Neuronal stem cell (in vitro differentiated cells): ENCODE data around the gene GMEB1.

Experiments used
- DNase-seq: peaks from one replicate; pipeline ENCODE4 v3.0.0-alpha.2; 2013; ENCODE audit warnings: low spot score
- H2AFZ ChIP-seq: one replicate; pipeline ENCODE4 v1.6.1; 2013; ENCODE audit warnings: mild to moderate bottlenecking, low read length, inconsistent platforms
- H2AK5ac ChIP-seq: 2 replicates; pipeline ENCODE4 v1.6.1; 2013; ENCODE audit warnings: low read depth, mild to moderate bottlenecking, inconsistent platforms, low read length, moderate library complexity, mixed read lengths
- H2BK120ac ChIP-seq: 2 replicates; pipeline ENCODE4 v1.6.1; 2013; ENCODE audit warnings: low read depth, mild to moderate bottlenecking, inconsistent platforms, low read length, moderate library complexity, mixed read lengths
- H2BK12ac ChIP-seq: one replicate; pipeline ENCODE4 v1.6.1; 2013; ENCODE audit warnings: low read length, inconsistent platforms
- H2BK15ac ChIP-seq: 2 replicates; pipeline ENCODE4 v1.6.1; 2013; ENCODE audit warnings: mild to moderate bottlenecking, low read length, inconsistent platforms, mixed read lengths
- H2BK5ac ChIP-seq: one replicate; pipeline ENCODE4 v1.6.1; 2013; ENCODE audit warnings: inconsistent platforms, mild to moderate bottlenecking, low read length, moderate library complexity
- H3K14ac ChIP-seq: one replicate; pipeline ENCODE4 v1.6.1; 2013; ENCODE audit warnings: low read length, inconsistent platforms
- H3K18ac ChIP-seq: 2 replicates; pipeline ENCODE4 v1.6.1; 2013; ENCODE audit warnings: low read length, inconsistent platforms
- H3K23ac ChIP-seq: 2 replicates; pipeline ENCODE4 v1.6.1; 2013; ENCODE audit warnings: low read depth, mild to moderate bottlenecking, mixed read lengths, low read length, inconsistent platforms; ENCODE audit not compliant: poor library complexity
- H3K27ac ChIP-seq: replicated peaks from 3 replicates; pipeline ENCODE4 v1.5.1; 2013; ENCODE audit warnings: low read length, inconsistent platforms
- H3K27me3 ChIP-seq, 3 experiments: 2 replicates each; pipeline ENCODE4 v1.6.1; 2013; ENCODE audit warnings: low read length in 3 of 3, mild to moderate bottlenecking in 2 of 3, inconsistent platforms in 1 of 3, low read depth in 1 of 3, mixed read lengths in 1 of 3, moderate library complexity in 1 of 3; ENCODE audit not compliant: control insufficient read depth in 3 of 3, insufficient read depth in 3 of 3
- H3K36me3 ChIP-seq, 2 donors: replicated peaks in 1 of 2; 2 replicates each; pipeline ENCODE4 v1.6.1; 2013; ENCODE audit warnings: low read length in 2 of 2; ENCODE audit not compliant: control insufficient read depth in 2 of 2, insufficient read depth in 2 of 2
- H3K4ac ChIP-seq: 2 replicates; pipeline ENCODE4 v1.6.1; 2013; ENCODE audit warnings: inconsistent platforms, mild to moderate bottlenecking, low read length, moderate library complexity
- H3K4me1 ChIP-seq, 2 donors: 1 replicate in 1 of 2; 2 replicates in 1 of 2; pipeline ENCODE4 v1.6.1; 2013; ENCODE audit warnings: low read length in 2 of 2, low read depth in 1 of 2; ENCODE audit not compliant: control insufficient read depth in 2 of 2, insufficient read depth in 1 of 2
- H3K4me2 ChIP-seq: one replicate; pipeline ENCODE4 v1.6.1; 2013; ENCODE audit warnings: mild to moderate bottlenecking, low read length, inconsistent platforms; ENCODE audit not compliant: insufficient read depth, poor library complexity, severe bottlenecking
- H3K4me3 ChIP-seq, 2 donors: 2 replicates each; pipeline ENCODE4 v1.5.1; 2013; ENCODE audit warnings: low read length in 2 of 2, mild to moderate bottlenecking in 2 of 2, inconsistent platforms in 1 of 2, moderate library complexity in 1 of 2
- H3K79me1 ChIP-seq: one replicate; pipeline ENCODE4 v1.6.1; 2013; ENCODE audit warnings: low read depth, mild to moderate bottlenecking, inconsistent platforms, low read length, moderate library complexity
- H3K9ac ChIP-seq: one replicate; pipeline ENCODE4 v1.6.1; 2013; ENCODE audit warnings: mild to moderate bottlenecking, low read depth, low read length, inconsistent platforms; ENCODE audit not compliant: poor library complexity
- H3K9me3 ChIP-seq, 2 donors: replicated peaks in 1 of 2; 2 replicates each; pipeline versions ENCODE3 to v1.6.1; 2013; ENCODE audit warnings: low read length in 2 of 2, mild to moderate bottlenecking in 2 of 2, inconsistent platforms in 1 of 2, low read depth in 1 of 2, mixed read lengths in 1 of 2, moderate library complexity in 1 of 2; ENCODE audit not compliant: control insufficient read depth in 2 of 2, insufficient read depth in 1 of 2
- H4K8ac ChIP-seq: one replicate; pipeline ENCODE4 v1.6.1; 2013; ENCODE audit warnings: low read depth, mild to moderate bottlenecking, inconsistent platforms, low read length, moderate library complexity
- H4K91ac ChIP-seq: one replicate; pipeline ENCODE4 v1.6.1; 2013; ENCODE audit warnings: low read length, low read depth, mild to moderate bottlenecking, inconsistent platforms; ENCODE audit not compliant: poor library complexity
- WGBS, 2 donors: extraction: QIAGEN DNeasy Blood & Tissue Kit; methylation state at CpG; one replicate each; pipeline ENCODE4 v1.1.7; 2013; ENCODE audit warnings: missing lambda C conversion rate in 2 of 2, mixed read lengths in 1 of 2; ENCODE audit not compliant: insufficient read length in 2 of 2, insufficient replicate concordance in 1 of 2; ENCODE audit errors: extremely low coverage in 2 of 2; 5-methylcytosine and 5-hydroxymethylcytosine counted together

Gene GMEB1

GRCh38 chr1:28756846-28757245 lies 88.3 kb downstream of the GMEB1 start:
- no peak overlapping the region for H3K4ac ChIP-seq

GRCh38 chr1:28758420-28758819 lies 89.8 kb downstream of the GMEB1 start:
- Histone ChIP-seq H4K8ac (no peak overlapping the region), H2BK120ac (no peak overlapping the region), H3K9me3 (peaks cover 0 to 4% of the 10 kb centered on the region in 2 donors), H3K18ac (no peak overlapping the region), H4K91ac (no peak overlapping the region), H2AFZ (no peak overlapping the region), H3K27ac (no peak overlapping the region), H2BK12ac (no peak overlapping the region), H2BK15ac (no peak overlapping the region), H2BK5ac (no peak overlapping the region), H3K4ac (no peak overlapping the region), H2AK5ac (no peak overlapping the region), H3K79me1 (peaks cover 4% of the 10 kb centered on the region), H3K9ac (no peak overlapping the region), H3K4me1 (peaks cover 0 to 2% of the 10 kb centered on the region in 2 donors), H3K23ac (no peak overlapping the region), H3K4me3 (no peak overlapping the region), H3K14ac (no peak overlapping the region), H3K4me2 (no peak overlapping the region), H3K36me3 (peaks cover 15 to 99% of the 10 kb centered on the region in 2 donors), H3K27me3 (no peaks in the 10 kb centered on the region)
- no CpG with 5 or more reads among the region's 4 CpGs for WGBS, 2 donors
- no peak for DNase-seq

More at GRCh38 chr1:28756846-28757245, 88.3 kb downstream of the GMEB1 start:
- Histone ChIP-seq H3K9ac (no peak overlapping the region), H3K36me3 (peaks cover 17 to 100% of the 10 kb centered on the region in 2 donors), H2BK120ac (no peak overlapping the region), H3K18ac (no peak overlapping the region), H2AK5ac (no peak overlapping the region), H3K4me2 (no peak overlapping the region), H3K23ac (no peak overlapping the region), H2BK15ac (no peak overlapping the region), H3K27me3 (no peaks in the 10 kb centered on the region), H3K79me1 (peaks cover 4% of the 10 kb centered on the region), H3K4me3 (no peak overlapping the region), H3K14ac (no peak overlapping the region), H2BK12ac (no peak overlapping the region), H3K9me3 (peaks cover 0 to 4% of the 10 kb centered on the region in 2 donors), H2AFZ (no peak overlapping the region), H4K91ac (no peak overlapping the region), H3K4me1 (peaks cover 0 to 2% of the 10 kb centered on the region in 2 donors), H2BK5ac (no peak overlapping the region), H3K27ac (no peak overlapping the region), H4K8ac (no peak overlapping the region)
- no CpG with 5 or more reads among the region's 5 CpGs for WGBS, 2 donors
- no peak for DNase-seq

DNA sequence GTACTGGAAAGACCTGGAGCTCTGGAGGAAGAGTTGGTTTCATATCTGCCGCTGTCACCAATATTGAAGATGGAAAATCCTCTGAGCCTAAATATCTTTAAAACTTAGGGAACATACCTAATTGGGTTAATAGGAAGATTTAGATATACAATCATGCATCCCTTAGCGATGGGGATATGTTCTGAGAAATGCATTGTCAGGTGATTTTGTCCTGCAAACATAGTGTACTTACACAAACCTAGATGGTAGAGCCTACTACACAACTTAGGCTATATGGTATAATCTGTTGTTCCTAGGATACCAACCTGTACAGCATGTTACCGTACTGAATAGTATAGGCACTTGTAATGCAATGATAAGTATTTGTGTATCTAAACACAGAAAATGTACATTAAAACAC lies 90.7 kb downstream of the GMEB1 start:
- Histone ChIP-seq H3K18ac (no peak overlapping the region), H2BK12ac (no peak overlapping the region)

GRCh38 chr1:28761189-28761588 lies 92.6 kb downstream of the GMEB1 start:
- H3K4me1 ChIP-seq: no peaks in the 10 kb centered on the region
- WGBS, 2 donors: no CpG with 5 or more reads among the region's 5 CpGs
- no peak overlapping the region for H3K4me3 ChIP-seq
- no peak overlapping the region for H3K27ac ChIP-seq
- H3K23ac ChIP-seq: no peak overlapping the region
- H3K4me2 ChIP-seq: no peak overlapping the region
- H3K79me1 ChIP-seq: peaks cover 6% of the 10 kb centered on the region
- H3K14ac ChIP-seq: no peak overlapping the region
- no peak overlapping the region for H2AK5ac ChIP-seq
- H2AFZ ChIP-seq: no peak overlapping the region
- DNase-seq: no peak
- H4K8ac ChIP-seq: no peak overlapping the region
- peaks cover 2 to 4% of the 10 kb centered on the region in 2 donors for H3K9me3 ChIP-seq
- H3K36me3 ChIP-seq: peaks cover 19 to 89% of the 10 kb centered on the region in 2 donors
- no peak overlapping the region for H3K4ac ChIP-seq
- H3K9ac ChIP-seq: no peak overlapping the region
- no peak overlapping the region for H2BK120ac ChIP-seq
- H3K27me3 ChIP-seq: no peaks in the 10 kb centered on the region
- no peak overlapping the region for H2BK12ac ChIP-seq
- H3K18ac ChIP-seq: no peak overlapping the region
- no peak overlapping the region for H4K91ac ChIP-seq
- H2BK15ac ChIP-seq: no peak overlapping the region
- H2BK5ac ChIP-seq: no peak overlapping the region

More for the DNA sequence above, 90.7 kb downstream of the GMEB1 start:
- peaks cover 0 to 2% of the 10 kb centered on the region in 2 donors for H3K4me1 ChIP-seq
- peaks cover 13 to 91% of the 10 kb centered on the region in 2 donors for H3K36me3 ChIP-seq
- no peak overlapping the region for H3K14ac ChIP-seq
- H3K23ac ChIP-seq: no peak overlapping the region
- no peak overlapping the region for H2AK5ac ChIP-seq
- H2BK15ac ChIP-seq: no peak overlapping the region
- H2BK120ac ChIP-seq: no peak overlapping the region
- no peak overlapping the region for H4K8ac ChIP-seq
- H2AFZ ChIP-seq: no peak overlapping the region
- H3K4me2 ChIP-seq: no peak overlapping the region
- DNase-seq: no peak
- WGBS, 2 donors: no CpG with 5 or more reads among the region's 3 CpGs
- H2BK5ac ChIP-seq: no peak overlapping the region
- H3K79me1 ChIP-seq: peaks cover 4% of the 10 kb centered on the region
- H3K4ac ChIP-seq: no peak overlapping the region
- no peak overlapping the region for H3K27ac ChIP-seq
- no peak overlapping the region for H4K91ac ChIP-seq
- H3K4me3 ChIP-seq: no peak overlapping the region
- H3K9me3 ChIP-seq: peaks cover 0 to 4% of the 10 kb centered on the region in 2 donors
- H3K9ac ChIP-seq: no peak overlapping the region
- H3K27me3 ChIP-seq: no peaks in the 10 kb centered on the region
